Kidney tubule cell (primary cell): ENCODE results near the gene PADI6.
"Not testable (repeated sequence)": the region's sequence is repeated elsewhere in the genome, so short reads cannot be mapped to it uniquely, and the experiment has no call there.

Experiments used
- DNase-seq: peaks from one replicate; pipeline ENCODE4 v3.0.0-alpha.2; 2018; ENCODE audit warnings: low spot score

The PADI6 gene

DNA sequence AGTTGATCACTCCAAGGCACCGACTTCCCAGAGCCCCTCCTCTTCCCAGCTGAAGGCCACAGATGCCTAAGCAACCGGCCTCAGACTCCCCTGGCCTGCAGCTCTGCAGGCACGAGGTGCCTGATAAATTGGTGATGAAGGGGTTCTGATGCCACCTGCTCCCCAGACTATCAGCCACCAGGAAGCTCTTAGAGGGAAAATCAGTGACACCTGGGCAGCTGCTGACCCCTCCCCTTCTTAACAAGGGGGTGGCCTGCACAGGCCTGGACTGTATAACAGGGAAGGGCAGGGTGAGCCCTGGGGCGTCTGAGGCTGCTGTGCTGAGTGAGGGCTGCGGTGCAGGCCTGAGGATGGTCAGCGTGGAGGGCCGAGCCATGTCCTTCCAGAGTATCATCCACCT, at the start of gene PADI6:
Gene PADI6, plus strand, starts transcription at position 301 of the 400 bp plus-strand sequence. Its CDS starts 50 bp downstream, at position 351.
- DNase-seq, result no peak

DNA sequence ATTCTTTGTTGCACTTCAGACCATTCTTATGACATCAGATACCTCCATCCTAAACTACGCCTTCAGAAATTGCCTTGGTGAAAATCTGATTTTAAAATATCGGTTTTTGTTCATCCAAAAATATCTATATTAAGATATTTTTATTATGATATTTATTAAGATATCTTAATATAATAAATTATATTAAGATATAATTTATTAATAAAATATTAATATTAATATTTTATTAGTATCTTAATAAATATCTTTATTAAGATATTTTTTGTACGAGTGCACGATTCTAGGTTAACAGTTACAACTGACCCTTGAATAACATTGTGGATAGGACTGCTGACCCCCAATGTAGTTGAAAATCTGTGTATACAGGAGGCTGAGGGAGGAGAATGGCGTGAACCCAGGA, 43.1 kb upstream of the PADI6 start:
- DNase-seq, result no peak

DNA sequence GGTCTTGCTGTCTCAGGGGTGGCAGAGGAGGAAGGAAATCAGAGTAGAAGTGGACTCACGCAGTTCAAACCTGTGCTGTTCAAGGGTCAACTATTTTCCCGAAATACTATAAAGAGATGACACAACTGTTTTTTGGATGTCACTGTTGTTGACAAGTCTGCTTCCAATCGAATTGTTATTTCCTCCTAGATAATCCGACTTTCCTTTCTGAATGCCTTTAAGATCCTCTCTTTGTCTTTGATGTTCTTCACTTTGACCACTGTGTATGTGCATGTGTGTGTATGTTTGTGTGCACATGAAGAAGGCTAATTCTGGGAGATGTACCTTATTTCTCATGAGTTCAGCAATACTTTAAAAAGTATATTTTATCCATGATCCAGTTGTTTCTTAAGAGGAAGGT, 42.4 kb upstream of the PADI6 start:
- no peak for DNase-seq

DNA sequence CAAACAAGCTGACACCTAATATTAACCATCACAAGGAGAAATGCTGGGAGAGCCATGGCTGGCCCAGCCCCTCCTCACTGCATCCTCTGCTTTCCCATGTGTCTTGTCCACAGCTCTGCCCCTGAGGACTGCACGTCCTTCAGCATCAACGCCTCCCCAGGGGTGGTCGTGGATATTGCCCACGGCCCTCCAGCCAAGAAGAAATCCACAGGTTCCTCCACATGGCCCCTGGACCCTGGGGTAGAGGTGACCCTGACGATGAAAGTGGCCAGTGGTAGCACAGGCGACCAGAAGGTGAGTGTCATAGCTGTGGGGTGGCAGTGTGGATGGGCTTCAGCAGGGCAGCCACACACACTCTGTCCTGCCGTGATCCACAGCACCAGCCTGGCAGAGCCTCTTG, 41.1 kb upstream of the PADI6 start:
- no peak for DNase-seq

DNA sequence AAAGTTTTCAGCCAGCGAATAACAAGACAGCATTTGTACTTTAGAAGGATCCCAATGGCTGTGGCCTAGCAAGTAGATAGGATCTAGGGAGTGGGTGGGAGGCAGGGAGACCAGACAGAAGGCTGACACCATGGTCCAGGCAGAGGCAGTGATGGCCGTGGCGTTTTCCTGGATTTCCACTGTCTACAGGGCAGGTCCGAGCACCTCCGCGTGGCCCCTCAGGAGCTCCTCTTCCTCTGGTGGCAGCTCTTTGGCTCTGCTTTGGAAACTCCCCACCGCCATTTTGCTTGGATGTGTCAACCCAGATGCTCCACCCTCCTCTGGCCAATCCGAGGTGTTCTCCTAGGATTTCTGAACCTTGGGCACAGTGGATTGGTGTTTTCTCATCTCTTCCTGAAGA, 38.9 kb upstream of the PADI6 start:
- DNase-seq, result no peak

DNA sequence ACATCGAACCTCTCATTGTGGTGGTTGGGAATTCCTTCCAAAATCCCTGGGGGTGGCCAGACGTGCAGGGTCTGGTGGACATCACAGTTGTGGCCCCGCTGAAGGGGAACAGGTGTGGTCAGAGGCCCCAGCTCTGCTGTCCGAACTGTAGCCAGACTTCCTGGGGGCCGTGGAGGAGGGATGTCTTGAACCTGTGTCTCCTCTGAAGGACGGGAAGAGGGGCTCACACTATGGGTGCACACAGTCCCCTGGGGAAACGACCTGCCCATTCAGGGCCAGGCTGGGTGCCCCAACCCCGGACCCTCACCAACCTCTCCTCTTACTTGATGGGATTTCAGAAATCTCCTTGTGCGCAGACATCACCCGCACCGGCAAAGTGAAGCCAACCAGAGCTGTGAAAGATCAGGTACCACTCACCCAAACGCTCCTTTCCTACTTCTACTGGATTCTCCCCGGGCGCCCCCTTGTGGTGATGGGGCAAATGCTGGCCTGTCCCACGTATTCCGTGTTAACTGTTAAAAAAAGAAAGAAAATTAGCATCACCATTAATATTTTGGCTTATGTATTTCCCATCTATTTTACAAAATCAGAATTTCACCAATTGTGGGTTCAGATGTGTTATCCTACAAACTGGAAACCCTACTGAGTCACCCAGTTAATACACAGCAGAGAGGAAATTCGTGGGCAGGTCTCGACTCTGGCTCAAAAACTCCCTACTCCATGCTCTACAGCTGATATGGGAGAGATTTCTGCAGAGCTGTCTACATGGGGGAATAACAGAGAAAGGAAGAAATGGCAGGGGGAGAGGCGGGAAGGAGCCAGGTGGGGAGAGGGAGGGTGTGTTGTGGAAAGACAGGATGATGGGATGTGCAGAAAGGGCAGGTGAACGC, 35.9 kb upstream of the PADI6 start:
- peak; percentile 71 for DNase-seq

DNA sequence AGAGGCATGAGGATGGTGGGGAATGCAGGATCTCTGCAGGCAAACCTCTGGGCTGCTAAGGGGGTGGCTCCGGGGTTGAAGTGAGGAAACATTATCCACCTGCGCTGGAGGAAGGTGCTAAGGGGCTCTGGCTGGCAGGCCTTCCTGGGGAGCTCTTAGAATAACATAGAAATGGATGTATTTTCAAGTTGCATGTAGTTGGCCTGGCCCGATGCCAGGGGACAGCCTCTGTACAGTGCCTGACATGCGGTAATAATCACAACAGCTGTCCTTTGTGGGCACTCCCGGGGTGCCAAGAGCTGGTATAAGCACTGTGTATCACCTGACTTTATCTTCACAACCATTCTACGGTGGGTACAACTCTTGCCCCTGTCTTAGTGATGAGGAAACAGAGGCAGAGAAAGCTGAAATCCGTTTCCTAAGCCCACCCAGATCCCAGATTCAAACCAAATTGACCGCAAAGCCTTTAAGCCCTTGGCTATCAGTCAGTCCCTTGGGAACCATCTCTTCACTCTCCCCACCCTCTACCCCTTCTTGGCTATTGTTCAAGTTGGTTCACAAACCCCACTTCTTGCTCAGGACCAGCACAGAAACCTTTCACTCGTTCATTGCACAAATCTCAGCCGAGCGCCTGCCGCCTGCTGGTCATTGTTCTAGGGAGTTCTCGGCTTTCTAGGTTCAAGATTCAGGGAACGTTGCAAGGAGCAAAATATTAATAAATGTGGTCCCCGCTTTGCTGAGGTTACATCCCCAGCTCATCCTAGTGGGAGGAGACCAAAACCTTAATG, 33.1 kb upstream of the PADI6 start:
- DNase-seq, result no peak

DNA sequence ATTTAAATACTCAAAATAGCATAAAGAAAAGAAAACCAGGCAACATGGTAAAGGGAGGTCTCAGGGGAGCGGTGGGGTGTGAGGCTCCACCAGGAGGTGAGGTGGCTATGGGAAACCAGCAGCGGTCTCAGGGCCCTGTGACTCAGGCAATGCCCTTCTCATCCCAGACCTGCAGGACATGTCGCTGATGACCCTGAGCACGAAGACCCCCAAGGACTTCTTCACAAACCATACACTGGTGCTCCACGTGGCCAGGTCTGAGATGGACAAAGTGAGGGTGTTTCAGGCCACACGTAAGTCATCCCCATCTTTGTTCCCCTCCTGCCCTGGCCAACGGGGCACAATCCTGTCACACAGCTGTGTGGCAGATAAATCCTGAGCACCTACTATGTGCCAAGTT, 32.5 kb upstream of the PADI6 start:
- DNase-seq, result no peak

DNA sequence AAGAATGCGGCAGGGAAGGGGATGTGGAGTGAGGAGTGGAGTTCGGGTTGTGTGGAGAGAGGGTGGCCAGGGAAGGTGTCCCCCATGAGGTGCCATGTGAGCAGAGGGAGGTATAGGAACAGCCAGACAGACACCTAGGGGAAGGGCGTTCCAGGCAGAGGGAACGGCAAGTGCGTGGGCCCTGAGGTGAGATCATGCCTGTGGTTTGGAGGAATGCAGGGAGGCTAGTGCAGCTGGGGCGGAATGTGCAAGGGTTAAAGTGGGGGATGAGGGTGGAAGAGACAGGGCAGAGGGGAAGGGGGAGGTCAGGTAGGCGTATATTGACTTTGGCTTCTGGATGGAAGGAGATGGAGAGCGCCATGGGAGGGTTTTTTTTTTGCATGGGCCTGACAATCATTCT, 31.6 kb upstream of the PADI6 start:
- peak; percentile 8 for DNase-seq

DNA sequence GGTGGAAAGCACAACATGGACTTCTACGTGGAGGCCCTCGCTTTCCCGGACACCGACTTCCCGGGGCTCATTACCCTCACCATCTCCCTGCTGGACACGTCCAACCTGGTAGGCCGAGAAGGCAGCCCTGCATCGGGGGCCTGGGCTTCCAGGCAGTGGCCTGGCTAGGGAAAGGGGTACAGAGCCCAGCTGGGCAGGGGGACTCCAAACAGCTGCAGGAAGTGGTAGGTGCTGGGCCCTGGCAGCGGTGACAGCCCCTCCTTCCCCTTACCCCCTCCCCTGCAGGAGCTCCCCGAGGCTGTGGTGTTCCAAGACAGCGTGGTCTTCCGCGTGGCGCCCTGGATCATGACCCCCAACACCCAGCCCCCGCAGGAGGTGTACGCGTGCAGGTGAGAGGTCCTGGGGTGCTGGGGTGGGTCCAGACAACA, 30.0 kb upstream of the PADI6 start:
- DNase-seq, result no peak

DNA sequence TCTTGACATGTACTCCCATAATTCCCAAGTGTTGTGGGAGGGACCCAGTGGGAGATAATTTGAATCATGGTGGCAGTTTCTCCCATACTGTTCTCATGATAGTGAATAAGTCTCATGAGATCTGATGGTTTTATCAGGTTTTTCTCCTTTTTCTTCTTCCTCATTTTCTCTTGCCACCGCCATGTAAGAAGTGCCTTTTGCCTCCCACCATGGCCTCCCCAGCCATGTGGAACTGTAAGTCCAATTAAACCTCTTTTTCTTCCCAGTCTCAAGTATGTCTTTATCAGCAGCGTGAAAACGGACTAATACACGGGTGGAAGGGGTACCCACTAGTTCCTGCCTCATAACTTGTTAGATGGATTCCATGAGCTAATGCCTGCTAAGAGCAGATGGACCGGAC, 26.5 kb upstream of the PADI6 start:
- DNase-seq, result not testable (repeated sequence)

DNA sequence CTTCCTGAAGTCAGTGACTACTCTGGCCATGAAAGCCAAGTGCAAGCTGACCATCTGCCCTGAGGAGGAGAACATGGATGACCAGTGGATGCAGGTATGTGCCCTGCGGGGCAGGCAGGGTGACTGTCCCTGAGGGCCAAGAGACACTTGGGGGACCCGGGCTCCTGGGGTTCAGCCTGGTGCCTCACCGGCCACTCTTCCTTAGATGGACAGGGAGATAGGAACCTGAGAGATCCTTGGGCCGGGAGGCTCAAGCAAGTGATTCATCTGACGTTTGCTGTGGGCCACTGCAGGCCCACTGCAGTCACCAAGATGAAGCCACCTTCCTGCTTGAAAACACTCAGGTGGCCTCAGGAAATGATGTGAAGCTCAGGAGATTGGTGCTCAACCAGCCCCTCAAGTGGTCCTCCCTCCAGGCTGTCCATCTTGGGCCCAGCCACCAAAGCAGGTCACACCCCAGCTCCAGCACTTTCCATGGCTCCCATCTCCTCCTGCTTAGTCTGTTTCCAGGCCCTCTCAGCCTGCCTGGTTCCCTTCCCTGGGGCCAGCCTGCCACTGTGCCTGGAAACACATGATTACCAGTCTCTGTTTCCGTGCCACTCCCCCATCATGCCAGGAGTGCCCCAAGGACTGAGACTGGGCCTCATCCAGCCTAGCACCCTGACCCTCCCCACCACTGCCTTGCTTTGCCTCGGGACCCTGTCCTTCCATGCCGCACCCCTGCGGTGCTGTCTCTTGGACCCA, 25.8 kb upstream of the PADI6 start:
- DNase-seq, result no peak

DNA sequence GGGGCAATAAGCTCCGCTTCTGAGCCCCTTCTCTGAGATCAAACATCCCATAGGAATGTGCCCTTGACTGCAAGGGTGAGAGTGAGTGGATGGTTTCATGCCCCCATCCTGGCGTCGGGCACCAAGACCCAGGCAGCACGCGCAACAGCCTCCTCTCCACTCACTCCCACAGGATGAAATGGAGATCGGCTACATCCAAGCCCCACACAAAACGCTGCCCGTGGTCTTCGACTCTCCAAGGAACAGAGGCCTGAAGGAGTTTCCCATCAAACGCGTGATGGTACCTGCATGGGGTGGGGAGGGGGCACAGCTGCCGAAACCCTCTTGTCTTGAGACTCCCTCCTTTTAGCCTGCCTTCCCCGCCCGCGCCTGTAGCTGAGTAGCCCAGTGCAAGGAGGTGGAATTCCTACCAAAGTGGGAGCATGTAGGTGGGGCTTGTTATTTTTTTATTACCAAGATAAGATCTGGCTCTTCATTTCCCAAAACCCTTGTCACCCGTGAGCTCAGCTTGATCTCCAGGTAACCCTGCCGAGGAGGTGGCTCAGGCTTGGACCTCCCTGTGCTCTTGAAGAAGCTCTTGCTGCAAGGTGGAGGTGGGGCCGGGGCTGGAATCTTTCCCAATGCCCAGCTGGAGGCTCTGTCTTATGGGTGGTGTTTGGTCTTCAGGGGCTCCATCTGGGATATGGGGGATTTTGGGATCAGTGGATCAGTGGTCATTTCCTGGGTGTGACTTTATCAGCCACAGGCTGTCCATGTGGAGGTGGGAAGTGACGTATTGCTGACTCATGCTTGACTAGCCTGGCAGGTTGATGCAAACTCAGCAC, 24.0 kb upstream of the PADI6 start:
- DNase-seq, result peak; percentile 78

DNA sequence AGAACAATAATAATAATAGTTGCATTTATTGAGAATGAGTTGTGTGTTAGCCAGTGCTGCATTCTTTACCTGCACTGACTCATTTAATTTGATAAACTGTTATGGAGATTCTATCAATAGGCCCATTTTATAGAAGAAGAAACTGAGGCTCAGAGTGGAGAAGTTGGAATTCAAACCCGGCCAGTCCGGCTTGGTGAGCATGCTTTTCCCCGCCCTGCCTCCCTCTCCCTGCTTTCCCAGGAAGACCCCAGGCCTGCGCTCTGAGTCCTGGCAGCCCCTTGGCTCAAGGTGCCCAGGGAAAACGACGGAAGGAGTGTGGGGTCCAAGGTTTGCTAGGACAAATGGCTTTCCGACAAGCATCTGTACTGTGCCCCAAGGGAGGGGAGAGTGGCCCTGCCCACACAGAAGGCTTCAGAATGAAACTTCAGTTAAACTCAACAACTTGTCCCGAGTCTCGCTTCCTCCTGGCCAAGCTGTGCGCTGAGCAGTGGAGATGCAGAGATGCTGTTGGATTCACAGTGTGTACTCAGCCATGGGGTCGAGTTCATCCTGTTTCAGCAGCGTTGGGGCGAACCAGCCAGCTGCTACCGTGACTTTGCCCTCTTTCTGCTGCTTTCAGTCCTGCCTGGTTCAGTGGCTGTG, 23.3 kb upstream of the PADI6 start:
- no peak for DNase-seq

DNA sequence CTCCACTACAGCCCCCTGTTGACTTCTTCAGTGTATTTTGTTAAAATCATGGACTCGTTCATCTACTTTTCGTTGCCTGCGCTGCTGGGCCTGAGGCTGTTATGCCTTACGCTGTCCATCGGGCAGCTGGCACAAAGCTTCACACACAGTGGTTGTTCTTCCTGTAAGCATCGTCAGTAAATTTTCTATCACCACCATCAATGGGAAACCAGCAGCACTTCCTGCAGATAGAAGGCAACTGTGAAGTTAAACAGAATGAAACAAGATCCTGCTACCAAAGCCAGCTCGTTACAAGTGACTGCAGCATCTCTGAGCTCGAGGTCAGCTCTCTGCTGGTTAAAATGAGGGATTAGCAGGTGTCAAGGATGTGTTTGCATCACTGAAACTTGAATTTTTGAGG, 21.9 kb upstream of the PADI6 start:
- DNase-seq, result no peak

DNA sequence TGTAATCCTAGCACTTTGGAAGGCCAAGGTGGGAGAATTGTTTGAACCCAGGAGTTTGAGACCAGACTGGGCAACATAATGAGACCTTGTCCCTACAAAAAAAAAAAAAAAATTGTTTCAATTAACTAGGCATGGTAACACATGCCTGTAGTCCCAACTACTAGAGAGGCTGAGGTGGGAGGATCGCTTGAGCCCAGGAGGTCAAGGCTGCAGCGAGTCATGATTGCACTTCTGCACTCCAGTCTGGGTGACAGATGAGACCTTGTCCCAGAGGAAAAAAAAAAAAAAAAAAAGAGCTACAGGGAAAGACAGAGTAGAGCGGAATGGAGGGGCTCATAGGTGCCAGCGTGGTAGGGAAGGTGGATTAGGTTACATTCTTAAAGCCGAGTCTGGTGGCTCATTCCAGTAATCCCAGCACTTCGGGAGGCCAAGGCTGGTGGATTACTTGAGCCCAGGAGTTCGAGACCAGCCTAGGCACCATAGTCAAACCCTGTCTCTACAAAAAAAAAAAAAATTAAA, 21.0 kb upstream of the PADI6 start:
- no peak for DNase-seq

DNA sequence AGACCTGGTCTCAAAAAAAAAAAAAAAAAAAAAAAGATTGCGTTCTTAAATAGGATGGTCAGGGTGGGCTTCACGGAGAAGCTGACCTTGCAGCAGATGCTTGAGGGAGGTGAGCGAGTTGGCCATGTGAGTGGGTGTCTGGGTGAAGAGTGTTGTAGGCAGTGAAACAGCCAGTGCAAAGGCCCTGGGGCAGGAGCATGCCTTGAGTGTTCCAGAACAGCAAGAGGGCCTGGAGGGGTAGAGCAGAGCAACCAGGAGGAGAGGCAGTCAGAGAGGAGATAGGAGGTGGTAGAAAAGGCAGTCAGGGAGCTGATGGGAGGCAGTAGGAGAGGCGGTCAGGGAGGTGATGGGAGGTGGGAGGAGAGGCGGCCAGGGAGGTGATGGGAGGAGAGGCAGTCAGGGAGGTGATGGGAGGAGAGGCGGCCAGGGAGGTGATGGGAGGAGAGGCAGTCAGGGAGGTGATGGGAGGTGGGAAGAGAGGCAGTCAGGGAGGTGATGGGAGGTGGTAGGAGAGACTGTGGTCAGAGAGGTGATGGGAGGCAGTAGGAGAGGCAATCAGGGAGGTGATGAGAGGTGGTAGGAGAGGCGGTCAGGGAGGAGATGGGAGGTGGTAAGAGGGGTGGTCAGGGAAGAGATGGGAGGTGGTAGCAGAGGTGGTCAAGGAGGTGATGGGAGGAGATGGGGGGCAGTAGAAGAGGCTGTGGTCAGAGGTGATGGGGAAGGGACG, 20.2 kb upstream of the PADI6 start:
- DNase-seq, result no peak

DNA sequence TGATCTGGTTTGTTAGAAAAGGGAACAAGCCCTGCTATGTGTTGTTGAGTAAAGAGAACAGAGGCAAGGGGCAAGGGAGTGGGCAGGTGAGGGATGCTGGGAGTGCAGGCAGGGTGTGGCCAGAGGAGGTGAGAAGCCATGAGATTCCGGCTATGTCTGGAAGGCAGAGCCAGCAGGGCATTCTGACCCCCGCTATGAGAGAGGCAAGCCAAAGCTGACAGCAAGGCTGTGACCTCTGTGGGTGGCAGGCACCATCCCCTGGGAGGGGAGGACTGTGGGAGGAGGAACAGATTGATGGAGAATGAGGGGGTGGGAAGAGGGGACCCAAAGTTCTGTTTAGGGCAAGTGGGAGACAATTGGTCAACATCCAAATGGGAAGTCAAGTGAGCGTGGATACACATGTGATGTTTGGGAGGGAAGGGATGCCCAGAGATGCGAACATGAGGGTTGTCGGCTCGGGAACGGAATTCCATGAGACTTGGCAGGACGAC, 19.5 kb upstream of the PADI6 start:
- DNase-seq, result no peak

DNA sequence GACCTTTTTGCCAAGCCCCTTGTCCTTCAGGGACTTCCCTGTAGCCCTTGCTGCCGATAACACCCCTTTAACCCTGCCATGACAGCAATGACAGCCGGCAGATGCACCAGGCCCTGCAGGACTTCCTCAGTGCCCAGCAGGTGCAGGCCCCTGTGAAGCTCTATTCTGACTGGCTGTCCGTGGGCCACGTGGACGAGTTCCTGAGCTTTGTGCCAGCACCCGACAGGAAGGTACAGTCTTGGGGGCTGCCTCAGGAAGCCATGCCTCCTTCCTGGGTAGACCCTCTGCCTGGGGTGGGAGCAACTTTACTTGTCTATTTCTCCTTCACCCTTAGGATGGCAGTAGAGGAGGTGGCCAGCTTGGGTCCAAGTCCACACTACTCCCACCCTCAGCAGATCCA, 16.1 kb upstream of the PADI6 start:
- DNase-seq, result no peak

DNA sequence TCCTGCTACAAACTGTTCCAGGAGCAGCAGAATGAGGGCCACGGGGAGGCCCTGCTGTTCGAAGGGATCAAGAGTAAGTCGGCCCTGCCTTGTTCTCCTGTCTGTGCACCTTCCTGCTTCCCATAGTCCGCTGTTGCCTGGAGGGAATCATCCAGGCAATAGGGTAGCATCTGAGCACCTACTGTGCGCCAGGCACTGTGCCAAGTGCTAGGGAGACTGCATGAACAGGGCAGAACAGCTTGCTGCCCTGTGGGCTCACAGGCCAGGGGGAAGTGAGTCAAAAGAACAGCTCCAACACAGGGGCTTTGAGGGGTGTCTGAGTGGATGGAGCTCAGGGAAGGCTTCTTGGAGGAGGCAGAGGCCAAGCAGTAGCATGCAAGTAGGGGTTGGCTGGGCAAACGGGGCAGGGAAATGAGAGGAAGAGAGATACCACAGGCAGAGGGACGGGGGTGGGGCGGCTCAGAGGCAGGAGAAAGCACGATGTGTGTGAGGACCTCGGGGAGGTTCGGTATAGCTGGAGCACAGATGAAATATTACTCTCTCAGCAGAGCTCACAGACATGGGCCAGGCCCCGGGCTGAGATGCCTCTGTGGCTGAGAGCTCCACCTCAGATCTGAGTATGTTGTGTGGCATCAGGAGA, 15.5 kb upstream of the PADI6 start:
- DNase-seq, result no peak
